PC-3 (cell line): ENCODE results near the gene RMP24.

Source experiments
- EZH2 ChIP-seq: fragments of 300-600 bp; sonication (generic); IDR thresholded peaks from one replicate; pipeline ENCODE4 v1.6.1; 2017; ENCODE audit warnings: antibody characterized with exemption, mild to moderate bottlenecking, low read length; ENCODE audit not compliant: unreplicated experiment
- EZH2phosphoT487 ChIP-seq: fragments of 300-600 bp; sonication (generic); IDR thresholded peaks from 2 replicates; pipeline ENCODE4 v1.6.1; 2018; ENCODE audit warnings: mild to moderate bottlenecking, antibody characterized with exemption, low read length, borderline replicate concordance
- TF ChIP-seq, protein P1 (sequence below): fragments of 300-600 bp; sonication (generic); conservative IDR thresholded peaks from 2 replicates; pipeline ENCODE4 v1.5.1; 2017; ENCODE audit warnings: antibody characterized with exemption, low read depth, mild to moderate bottlenecking, low read length

DNA sequence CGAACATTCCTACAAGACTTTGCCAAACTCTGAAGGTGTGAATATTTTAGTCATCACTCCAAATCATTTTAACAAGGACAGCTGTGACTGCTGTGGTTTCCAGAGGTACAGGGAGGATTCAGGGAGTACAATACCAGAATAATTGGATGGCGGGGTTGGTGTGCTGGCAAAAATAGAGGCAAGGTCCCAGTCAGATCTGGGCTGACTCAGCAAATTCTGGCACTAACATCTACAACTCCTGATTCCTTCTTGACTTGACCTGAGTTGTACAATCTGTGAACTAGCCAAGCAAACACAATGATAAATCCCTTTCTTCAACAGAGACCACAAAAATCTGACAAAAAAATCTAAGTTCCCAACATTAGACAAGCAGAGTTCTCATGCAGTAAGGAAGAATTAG is 40.4 kb downstream of the RMP24 start:
- no peak for TF ChIP-seq EZH2phosphoT487
- TF ChIP-seq, protein P1, sequence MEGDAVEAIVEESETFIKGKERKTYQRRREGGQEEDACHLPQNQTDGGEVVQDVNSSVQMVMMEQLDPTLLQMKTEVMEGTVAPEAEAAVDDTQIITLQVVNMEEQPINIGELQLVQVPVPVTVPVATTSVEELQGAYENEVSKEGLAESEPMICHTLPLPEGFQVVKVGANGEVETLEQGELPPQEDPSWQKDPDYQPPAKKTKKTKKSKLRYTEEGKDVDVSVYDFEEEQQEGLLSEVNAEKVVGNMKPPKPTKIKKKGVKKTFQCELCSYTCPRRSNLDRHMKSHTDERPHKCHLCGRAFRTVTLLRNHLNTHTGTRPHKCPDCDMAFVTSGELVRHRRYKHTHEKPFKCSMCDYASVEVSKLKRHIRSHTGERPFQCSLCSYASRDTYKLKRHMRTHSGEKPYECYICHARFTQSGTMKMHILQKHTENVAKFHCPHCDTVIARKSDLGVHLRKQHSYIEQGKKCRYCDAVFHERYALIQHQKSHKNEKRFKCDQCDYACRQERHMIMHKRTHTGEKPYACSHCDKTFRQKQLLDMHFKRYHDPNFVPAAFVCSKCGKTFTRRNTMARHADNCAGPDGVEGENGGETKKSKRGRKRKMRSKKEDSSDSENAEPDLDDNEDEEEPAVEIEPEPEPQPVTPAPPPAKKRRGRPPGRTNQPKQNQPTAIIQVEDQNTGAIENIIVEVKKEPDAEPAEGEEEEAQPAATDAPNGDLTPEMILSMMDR: no peak
- no peak for TF ChIP-seq EZH2
